Astrocyte of the cerebellum (primary cell): ENCODE data around the gene MAEA.

Source experiments
- DNase-seq: peaks from one replicate; pipeline ENCODE4 v3.0.0-alpha.2; 2011; ENCODE audit warnings: low read depth
- H3K4me3 ChIP-seq: 2 replicates; pipeline ENCODE4 v1.5.1; 2011; ENCODE audit warnings: mild to moderate bottlenecking, low read depth, low read length, moderate library complexity
- in situ Hi-C: cut with HindIII; loops from 2 replicates; pipeline ENCODE4 v1.10.0; 2017; ENCODE audit warnings: low sequenced_read_pairs
- TF ChIP-seq, protein P1 (sequence below): IDR thresholded peaks from 2 replicates; pipeline ENCODE4 v1.5.1; 2012; ENCODE audit warnings: low read length, low read depth, moderate library complexity, mild to moderate bottlenecking; ENCODE audit errors: missing control alignments

MAEA gene

DNA sequence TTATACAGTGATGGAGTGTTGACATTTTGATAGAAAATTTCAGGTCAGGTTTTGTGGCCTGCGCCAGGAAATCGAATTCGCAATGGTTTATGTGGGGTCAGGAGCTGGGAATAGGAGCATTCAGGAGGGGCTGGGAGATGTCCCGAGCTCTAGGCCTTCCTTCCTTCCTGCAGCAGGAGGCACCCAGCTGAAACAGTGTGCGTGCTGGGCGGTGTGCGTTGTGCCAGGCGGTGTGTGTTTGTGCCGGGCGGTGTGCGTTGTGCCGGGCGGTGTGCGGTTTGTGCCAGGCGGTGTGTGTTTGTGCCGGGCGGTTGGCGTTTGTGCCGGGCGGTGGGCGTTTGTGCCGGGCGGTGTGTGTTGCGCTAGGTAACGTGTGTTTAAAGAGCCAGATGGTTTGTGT is 59.1 kb downstream of the MAEA start:
- no peak for DNase-seq
- in situ Hi-C loops, result no loop called here
- H3K4me3 ChIP-seq, result no peak overlapping the region
- TF ChIP-seq, protein P1, sequence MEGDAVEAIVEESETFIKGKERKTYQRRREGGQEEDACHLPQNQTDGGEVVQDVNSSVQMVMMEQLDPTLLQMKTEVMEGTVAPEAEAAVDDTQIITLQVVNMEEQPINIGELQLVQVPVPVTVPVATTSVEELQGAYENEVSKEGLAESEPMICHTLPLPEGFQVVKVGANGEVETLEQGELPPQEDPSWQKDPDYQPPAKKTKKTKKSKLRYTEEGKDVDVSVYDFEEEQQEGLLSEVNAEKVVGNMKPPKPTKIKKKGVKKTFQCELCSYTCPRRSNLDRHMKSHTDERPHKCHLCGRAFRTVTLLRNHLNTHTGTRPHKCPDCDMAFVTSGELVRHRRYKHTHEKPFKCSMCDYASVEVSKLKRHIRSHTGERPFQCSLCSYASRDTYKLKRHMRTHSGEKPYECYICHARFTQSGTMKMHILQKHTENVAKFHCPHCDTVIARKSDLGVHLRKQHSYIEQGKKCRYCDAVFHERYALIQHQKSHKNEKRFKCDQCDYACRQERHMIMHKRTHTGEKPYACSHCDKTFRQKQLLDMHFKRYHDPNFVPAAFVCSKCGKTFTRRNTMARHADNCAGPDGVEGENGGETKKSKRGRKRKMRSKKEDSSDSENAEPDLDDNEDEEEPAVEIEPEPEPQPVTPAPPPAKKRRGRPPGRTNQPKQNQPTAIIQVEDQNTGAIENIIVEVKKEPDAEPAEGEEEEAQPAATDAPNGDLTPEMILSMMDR, result no peak

- in situ Hi-C loops, result no loop called here
- TF ChIP-seq, protein P1, result no peak
- no peak overlapping the region for H3K4me3 ChIP-seq
- no peak for DNase-seq
Measured at GRCh38 chr4:1349359-1350168, 59.9 kb downstream of the MAEA start.

DNA sequence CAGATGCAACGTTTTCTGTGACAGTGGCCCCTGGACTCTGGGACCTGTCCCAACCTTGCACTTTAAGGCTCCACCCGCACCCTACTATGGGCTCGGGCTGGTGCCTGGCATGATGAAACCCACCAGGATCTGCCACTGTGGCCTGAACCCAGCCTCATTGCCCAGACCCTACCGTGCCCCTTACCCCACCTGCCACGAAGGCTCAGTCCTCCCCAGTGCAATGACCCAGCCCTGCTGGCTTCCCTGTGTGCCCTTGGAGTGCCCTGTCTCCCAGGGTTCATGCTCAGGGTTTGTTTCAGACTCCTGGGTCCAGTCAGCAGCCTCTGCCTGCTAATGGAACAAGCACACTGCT is 60.5 kb downstream of the MAEA start:
- TF ChIP-seq, protein P1, result no peak
- no peak overlapping the region for H3K4me3 ChIP-seq
- in situ Hi-C loops, result no loop called here
- no peak for DNase-seq

DNA sequence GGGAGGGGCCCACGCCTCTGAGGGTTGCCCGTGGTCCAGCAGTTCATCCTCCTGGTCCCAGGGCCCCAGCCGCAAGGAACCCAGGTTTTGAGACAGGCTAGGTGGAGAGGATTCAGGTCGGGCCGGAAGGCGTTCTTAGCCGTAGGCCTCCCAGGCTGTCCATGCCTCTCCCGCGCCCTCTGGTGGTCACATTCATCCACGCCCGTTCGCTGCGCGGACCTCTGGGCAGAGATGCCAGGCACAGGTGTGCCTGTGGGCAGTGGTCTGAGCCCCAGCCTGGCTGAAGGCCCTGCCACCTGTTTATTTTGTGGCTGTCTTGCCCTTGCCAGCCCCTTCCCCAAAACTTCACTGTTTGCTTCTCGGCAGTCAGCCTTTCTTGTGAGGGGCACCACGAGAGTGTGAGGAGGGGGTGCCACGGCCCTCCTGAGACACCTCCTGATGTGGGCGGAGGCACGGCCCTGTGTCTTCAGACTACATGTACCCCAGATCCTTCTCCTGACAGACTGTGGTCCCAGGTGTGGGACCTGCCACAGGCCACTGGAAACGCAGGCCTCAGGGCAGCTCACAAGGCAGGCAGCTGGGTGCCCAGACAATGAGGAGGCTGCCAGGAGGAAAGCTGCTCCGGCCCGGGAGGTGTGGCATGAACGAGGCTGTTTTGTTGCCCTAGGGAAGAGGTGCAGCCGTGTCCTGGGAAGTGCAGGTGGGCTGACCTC is 62.3 kb downstream of the MAEA start:
- H3K4me3 ChIP-seq, result no peak overlapping the region
- TF ChIP-seq, protein P1, result peak; percentile 94
- in situ Hi-C loops, result no loop called here
- peak; percentile 48 for DNase-seq

DNA sequence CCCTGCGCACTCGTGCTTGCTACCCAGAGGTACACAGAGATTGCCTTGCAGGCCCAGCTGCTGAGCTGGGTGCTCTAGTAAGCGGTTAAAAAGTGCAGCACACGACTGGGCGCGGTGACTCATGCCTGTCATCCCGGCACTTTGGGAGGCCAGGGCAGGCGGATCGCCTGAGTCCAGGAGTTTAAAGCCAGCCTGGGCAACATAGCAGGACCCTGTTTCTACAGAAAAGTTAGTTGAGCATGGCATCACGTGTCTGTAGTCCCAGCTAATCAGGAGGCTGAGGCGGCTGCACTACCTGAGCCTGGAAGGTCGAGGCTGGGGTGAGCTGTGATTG is 62.8 kb downstream of the MAEA start:
- in situ Hi-C loops, result no loop called here
- no peak overlapping the region for H3K4me3 ChIP-seq
- DNase-seq, result no peak
- TF ChIP-seq, protein P1, result no peak

DNA sequence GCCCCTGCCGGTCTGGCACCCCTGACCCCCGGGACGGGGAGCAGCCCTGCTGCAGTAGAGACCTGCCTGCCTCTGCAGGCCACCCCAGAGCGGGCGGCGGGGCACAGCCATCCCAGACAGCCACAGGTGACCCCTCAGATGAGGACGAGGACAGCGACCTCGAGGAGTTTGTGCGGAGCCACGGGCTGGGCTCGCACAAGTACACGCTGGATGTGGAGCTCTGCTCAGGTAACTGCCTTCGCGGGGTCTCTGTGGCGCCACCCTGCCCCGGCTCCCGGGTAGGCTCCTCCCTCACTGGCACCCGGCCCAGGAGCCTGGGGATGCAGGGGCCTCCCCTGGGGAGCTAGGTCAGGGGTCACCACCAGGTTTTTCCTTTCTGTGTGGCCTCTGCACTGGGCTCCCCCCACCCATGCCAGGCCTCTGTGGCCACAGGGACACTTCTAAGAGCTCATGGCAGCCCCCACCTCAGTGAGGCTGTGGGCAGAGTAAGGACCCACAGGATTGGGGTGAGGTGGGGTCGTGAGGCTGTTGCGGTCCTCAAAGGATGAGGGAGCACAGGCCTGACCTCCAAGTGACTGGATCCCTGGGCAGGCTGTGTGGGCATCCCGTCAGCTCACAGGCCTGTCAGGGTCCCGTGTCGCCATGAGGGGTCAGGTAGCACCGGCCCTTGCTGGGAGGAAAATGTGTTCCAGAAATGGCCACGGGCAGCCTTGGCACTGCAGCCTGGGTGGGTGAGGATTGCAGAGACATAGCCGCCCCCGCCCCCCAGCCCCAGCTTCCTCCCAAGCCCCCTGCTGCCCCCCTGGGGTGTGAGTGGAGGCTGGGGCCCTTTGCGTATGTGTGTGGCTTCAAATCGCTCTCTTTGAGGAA is 63.7 kb downstream of the MAEA start:
- DNase-seq, result no peak
- TF ChIP-seq, protein P1, result no peak
- H3K4me3 ChIP-seq, result no peak overlapping the region
- in situ Hi-C loops, result no loop called here
